GM18951 (cell line): ENCODE data around the gene BRPF1.

Experiments
- POLR2A ChIP-seq: IDR thresholded peaks from 4 replicates; pipeline ENCODE4 v1.6.1; 2011; ENCODE audit warnings: mild to moderate bottlenecking; ENCODE audit not compliant: insufficient read length, insufficient read depth; ENCODE audit errors: extremely low read depth
- in situ Hi-C: fragments of 300-500 bp; cut with MboI; formaldehyde crosslinking; loops from one replicate; pipeline ENCODE4 v1.12.0; 2022; ENCODE audit warnings: low sequenced_read_pairs, mixed read lengths, inconsistent platforms; ENCODE audit not compliant: unreplicated experiment

Gene BRPF1

GRCh38 chr3:9776896-9777693 lies 45.6 kb downstream of the BRPF1 start:
- in situ Hi-C loops: no loop called here
- no peak for TF ChIP-seq POLR2A

- in situ Hi-C loops: no loop called here
- no peak for TF ChIP-seq POLR2A
Measured at GRCh38 chr3:9777694-9778021, 46.1 kb downstream of the BRPF1 start.

- no peak for TF ChIP-seq POLR2A
- in situ Hi-C loops: no loop called here
Measured at GRCh38 chr3:9778143-9779074, 46.9 kb downstream of the BRPF1 start.

- no peak for TF ChIP-seq POLR2A
- in situ Hi-C loops: no loop called here
Measured at GRCh38 chr3:9779075-9779593, 47.6 kb downstream of the BRPF1 start.

GRCh38 chr3:9779721-9780457 lies 48.4 kb downstream of the BRPF1 start:
- in situ Hi-C loops: no loop called here

GRCh38 chr3:9780458-9780812 lies 48.9 kb downstream of the BRPF1 start:
- no peak for TF ChIP-seq POLR2A
- in situ Hi-C loops: no loop called here

More at GRCh38 chr3:9779721-9780457, 48.4 kb downstream of the BRPF1 start:
- no peak for TF ChIP-seq POLR2A

GRCh38 chr3:9780910-9781309 lies 49.4 kb downstream of the BRPF1 start:
- no peak for TF ChIP-seq POLR2A
- in situ Hi-C loops: no loop called here

- no peak for TF ChIP-seq POLR2A
- in situ Hi-C loops: no loop called here
Measured at GRCh38 chr3:9781551-9781950, 50.0 kb downstream of the BRPF1 start.

GRCh38 chr3:9781978-9782603 lies 50.6 kb downstream of the BRPF1 start:
- TF ChIP-seq POLR2A: no peak
- in situ Hi-C loops: no loop called here

GRCh38 chr3:9782770-9783169 lies 51.2 kb downstream of the BRPF1 start:
- in situ Hi-C loops: no loop called here

GRCh38 chr3:9783954-9784353 lies 52.4 kb downstream of the BRPF1 start:
- in situ Hi-C loops: no loop called here

More at GRCh38 chr3:9782770-9783169, 51.2 kb downstream of the BRPF1 start:
- TF ChIP-seq POLR2A: no peak

GRCh38 chr3:9784965-9785364 lies 53.4 kb downstream of the BRPF1 start:
- TF ChIP-seq POLR2A: no peak
- in situ Hi-C loops: no loop called here

More at GRCh38 chr3:9783954-9784353, 52.4 kb downstream of the BRPF1 start:
- TF ChIP-seq POLR2A: no peak
